ENCODE data around the gene CFAP74.

DNA sequence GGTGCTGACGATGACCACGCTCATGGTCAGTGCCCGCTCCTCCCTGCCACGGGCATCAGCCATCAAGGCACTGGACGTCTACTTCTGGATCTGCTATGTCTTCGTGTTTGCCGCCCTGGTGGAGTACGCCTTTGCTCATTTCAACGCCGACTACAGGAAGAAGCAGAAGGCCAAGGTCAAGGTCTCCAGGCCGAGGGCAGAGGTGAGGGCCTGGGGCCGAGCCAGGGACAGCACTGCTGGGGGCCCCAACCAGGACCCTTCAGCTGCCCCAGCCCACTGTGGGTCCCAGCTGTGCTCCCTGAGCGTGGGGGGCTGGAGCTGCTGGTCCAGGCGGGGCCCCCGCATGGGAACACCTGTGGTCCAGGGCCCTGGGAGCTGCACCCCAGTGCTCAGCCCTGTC, 26.0 kb upstream of the CFAP74 start:
- TF ChIP-seq, protein P1, sequence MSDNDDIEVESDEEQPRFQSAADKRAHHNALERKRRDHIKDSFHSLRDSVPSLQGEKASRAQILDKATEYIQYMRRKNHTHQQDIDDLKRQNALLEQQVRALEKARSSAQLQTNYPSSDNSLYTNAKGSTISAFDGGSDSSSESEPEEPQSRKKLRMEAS (IDR thresholded peaks at IDR 0.05; ENCODE audit: insufficient read depth, insufficient read length), result no peak
- TF ChIP-seq, protein P2, sequence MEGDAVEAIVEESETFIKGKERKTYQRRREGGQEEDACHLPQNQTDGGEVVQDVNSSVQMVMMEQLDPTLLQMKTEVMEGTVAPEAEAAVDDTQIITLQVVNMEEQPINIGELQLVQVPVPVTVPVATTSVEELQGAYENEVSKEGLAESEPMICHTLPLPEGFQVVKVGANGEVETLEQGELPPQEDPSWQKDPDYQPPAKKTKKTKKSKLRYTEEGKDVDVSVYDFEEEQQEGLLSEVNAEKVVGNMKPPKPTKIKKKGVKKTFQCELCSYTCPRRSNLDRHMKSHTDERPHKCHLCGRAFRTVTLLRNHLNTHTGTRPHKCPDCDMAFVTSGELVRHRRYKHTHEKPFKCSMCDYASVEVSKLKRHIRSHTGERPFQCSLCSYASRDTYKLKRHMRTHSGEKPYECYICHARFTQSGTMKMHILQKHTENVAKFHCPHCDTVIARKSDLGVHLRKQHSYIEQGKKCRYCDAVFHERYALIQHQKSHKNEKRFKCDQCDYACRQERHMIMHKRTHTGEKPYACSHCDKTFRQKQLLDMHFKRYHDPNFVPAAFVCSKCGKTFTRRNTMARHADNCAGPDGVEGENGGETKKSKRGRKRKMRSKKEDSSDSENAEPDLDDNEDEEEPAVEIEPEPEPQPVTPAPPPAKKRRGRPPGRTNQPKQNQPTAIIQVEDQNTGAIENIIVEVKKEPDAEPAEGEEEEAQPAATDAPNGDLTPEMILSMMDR (IDR thresholded peaks at IDR 0.05; ENCODE audit: extremely low read depth in 1 of 2, insufficient read depth in 1 of 2, low read depth in 1 of 2, low read length in 2 of 2), result no peak
- no peak for TF ChIP-seq POLR2AphosphoS5 (IDR thresholded peaks at IDR 0.05; ENCODE audit: insufficient read depth, low read depth, low read length)
- no peak for TF ChIP-seq POLR2A (IDR thresholded peaks at IDR 0.05; ENCODE audit: low read depth, low read length)
- TF ChIP-seq GATA2 (IDR thresholded peaks at IDR 0.05; ENCODE audit: insufficient read depth, insufficient read length, low read depth, low read length), result no peak

All from endothelial cell of umbilical vein (primary cell).